AG08395 (cell line): ENCODE measurements around the gene PTPRD.

ENCODE experiments used
- DNase-seq: peaks from one replicate; pipeline ENCODE4 v3.0.0; 2012; ENCODE audit warnings: mixed read lengths, low spot score

Gene PTPRD

DNA sequence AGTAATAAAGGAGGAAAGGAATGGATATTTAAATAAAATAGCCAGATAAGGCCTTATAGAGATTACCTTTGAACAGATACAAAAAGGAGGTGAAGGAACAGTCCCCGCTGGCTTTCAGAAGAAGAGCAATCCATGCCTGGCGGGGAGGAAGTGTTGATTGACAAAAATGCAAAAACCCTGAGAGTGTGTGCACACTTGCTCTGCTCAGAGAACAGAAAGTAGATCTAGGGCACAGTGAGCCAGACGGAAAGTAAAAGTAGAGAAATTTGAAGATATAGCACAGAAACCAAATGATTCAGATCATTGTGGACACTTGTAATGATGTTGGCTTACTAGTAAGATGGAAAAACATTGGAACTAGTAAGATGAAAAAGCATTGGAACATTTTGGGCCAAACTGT is 720.6 kb downstream of the PTPRD start:
- no peak for DNase-seq

DNA sequence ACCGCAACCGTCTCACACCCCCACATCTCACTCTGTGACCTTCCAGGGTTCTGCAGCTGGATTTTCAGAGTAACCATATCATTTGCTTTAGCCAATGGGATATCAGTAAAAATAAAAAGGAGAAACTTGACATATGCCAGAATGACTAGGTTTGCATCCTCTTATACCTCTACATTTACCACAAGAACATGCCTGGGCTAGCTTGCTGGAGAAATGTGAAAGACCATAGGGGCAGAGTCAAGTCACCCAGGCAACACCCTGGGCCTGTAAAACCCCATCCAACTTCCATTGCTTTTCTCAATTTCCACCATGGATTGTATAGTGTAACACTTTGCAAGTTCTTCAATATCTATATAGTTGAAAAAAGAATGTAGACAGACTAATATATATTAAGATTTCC is 731.1 kb downstream of the PTPRD start:
- DNase-seq: no peak

DNA sequence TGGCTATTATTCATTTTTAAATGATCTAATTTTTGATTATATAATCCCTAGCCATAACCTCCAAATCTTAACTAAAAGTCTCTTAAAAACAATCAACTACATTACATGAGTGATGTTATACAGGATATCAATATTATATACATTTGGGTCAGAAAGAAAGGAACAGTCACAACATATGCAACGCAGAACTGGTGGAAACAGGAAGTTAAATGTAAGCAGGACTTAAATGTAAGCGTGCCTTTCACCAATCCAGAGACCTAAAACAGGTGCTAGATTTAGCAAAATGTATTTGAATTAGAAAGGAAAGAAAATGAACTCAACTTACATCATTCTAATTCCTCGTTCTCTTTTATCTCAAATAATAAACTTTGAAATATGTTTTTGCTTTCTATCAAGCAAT is 738.5 kb downstream of the PTPRD start:
- no peak for DNase-seq

DNA sequence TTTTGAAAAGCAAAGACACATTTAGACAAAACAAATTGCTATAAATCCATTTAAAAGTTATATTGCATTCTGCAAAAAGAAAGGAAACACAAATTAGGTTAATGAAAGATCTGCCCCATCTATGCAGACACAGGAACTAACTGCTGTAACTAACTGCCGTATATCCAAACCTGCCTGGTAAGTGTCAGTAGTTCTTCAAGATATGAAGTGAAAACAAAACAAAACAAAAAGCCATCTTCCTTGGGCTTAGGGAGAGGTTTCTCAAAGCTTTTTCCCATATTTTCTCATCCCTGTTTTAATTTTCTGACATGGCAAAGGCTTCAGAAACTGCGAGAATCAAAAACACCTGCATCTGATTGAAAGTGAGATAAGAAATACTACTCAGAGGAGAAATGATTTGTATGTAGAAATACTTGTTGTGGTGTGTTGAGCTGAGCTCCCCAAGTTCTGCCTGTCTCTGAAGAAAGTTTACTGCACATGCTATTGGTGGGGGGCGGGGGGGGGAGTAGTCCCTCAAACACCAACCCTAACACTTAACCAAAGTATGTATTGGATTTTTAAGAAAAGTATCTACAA is 750.5 kb downstream of the PTPRD start:
- DNase-seq: no peak

DNA sequence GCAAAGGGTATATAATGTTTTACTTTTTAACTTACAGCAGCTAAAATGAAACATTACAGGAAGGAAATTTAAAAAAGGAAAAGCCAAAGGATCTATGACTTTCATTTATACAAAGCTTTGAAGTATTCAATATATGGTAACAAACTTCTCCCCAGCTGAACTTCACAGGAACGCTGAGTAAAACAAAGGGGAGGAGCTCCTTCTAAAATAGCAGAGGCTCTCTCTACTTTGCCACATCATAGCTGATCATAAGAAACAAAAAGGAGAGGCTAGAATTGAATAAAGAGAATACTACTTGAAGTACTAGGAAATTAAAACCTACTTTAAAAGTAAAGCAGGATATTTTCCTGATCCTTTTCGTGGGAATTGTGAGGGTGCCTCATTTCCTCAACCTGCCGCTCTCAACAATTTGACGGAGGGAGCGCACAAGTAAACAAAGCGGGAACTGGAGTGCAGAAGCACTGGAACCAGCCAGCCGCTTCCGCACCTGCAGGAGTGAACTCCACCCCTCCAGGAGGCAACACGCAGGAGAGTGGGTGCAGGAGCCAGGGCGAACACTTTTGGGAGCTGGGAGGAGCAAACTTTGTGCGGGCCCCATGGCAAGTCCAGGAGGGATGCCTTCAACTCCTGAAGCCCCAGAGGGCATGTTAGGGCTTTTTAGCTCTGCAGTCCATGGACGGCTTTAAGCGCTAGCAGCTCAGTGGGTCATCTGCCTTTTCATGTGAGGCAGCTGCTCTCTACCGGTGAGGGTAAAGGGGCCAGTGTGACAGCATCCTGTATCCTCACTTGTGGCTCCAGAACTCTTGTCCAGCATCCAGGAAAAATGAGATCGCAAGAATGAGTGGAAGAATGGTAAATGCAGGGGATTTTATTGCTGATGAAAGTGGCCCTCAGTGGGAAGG is 757.4 kb downstream of the PTPRD start:
- no peak for DNase-seq

DNA sequence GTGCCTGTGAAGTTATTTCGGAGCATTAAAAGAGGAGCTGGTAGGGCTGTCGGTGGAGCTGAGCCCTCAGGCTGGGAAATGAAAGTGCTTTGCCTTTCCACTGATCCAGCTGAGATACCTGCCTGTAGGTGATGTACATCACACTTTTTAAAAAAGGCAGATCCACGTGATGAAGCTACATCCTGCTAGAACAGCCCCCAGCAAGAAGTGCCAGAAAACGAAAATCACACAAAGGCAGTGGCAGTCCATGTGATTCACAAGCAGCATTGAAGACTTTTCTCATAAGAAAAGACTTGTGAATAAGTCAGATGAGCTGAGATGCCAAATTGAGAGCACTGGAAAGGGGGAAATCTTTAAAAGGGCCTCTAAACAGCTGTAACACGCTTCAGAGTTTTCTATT is 765.1 kb downstream of the PTPRD start:
- no peak for DNase-seq

DNA sequence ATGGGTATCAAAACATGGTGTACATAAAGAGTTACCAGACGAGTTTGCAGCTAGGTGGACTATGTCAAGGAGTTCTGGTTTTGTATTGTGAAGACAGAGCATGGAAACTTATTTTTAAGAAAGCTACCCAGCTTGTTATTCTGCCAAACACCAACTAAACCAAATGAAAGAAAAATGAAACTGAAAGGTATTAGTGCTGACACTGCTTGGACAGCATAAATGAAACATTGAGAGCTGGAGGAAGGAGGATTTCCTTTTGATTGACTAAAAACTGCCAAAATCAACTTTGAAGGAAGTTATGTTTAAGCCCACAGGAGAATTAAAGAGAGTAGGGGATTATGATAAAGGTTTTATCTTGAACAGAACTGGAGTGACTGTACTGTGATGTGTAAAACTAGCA is 766.2 kb downstream of the PTPRD start:
- DNase-seq: no peak

DNA sequence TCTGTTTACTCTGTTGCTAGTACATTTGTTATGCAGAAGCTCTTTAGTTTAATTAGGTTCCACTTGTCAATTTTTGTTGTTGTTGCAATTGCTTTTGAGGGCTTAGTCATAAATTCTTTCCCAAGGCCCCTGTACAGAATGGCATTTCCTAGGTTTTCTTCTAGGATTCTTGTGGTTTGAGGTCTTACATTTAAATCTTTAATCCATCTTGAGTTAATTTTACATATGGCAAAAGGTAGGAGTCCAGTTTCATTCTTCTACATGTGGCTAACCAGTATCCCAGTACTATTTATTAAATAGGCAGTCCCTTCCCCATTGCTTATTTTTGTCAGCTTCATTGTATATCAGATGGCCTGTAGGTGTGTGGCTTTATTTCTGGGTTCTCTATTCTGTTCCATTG is 792.4 kb downstream of the PTPRD start:
- no peak for DNase-seq

DNA sequence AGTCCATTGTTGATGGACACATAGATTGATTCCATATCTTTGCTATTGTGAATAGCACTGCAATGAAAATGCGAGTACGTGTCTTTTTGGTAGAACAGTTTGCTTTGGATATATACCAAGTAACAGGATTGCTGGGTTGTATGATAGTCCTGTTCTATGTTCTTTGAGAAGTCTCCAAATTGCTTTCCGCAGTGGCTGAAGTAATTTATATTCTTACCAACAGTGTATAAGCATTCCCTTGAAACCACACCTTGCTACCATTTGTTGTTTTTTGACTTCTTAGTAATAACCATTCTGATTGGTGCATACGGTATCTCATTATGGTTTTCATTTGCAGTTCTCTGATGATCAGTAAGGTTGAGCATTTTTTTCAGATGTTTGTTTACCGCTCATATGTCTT is 792.9 kb downstream of the PTPRD start:
- DNase-seq: no peak

DNA sequence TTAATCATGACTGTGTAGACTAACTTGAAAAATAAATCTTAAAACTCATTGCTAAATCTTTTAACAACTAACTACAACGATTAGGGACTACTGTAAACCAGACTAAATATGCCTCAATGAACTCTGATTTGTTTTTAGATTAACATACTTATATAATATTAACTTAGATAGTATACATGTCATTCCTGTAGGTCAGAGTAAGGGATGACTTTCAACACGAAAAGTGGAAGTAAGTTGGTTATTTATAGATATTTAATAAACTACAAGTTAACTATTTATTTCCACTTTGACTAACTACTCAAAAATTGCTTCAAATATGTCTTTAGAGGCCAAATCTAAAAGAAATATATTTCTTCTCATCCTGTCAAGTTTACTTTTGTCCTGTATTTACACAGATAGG is 795.6 kb downstream of the PTPRD start:
- no peak for DNase-seq

DNA sequence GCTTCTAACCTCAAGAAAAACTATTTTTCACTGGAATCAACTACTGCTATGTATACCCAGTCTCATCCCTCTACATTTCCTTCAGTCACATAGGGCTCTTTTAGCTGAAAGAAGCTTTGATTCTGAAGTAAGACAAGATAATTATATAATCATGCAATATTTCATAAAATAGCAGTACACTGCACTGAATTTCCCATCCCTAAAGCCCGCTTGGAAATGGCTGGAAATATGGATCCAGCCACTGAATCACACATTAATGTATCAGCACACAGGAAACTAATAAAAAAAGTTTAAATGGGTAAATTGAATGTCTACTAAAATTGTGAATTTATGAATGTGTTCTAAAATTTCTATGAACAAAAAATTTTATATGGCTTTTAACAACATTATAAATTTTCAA is 808.7 kb downstream of the PTPRD start:
- no peak for DNase-seq

DNA sequence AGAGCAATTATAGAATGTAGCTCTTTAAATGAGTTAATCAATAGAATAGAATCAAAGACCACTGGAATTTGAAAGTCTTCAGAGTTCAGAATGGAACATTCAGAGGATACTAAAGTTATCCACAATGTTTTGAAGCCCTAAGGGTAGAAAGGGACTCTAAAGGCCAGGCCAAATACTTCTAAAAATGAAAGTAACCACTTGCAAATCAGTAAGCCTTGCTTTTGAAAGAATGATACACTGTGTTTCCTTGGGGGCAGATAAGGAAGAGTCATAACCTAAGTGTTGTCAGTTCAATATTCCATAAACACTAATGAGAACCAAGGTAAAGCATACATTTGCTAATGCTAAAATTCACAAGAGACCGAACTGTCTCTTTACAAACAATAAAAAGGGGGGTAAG is 813.5 kb downstream of the PTPRD start:
- no peak for DNase-seq

DNA sequence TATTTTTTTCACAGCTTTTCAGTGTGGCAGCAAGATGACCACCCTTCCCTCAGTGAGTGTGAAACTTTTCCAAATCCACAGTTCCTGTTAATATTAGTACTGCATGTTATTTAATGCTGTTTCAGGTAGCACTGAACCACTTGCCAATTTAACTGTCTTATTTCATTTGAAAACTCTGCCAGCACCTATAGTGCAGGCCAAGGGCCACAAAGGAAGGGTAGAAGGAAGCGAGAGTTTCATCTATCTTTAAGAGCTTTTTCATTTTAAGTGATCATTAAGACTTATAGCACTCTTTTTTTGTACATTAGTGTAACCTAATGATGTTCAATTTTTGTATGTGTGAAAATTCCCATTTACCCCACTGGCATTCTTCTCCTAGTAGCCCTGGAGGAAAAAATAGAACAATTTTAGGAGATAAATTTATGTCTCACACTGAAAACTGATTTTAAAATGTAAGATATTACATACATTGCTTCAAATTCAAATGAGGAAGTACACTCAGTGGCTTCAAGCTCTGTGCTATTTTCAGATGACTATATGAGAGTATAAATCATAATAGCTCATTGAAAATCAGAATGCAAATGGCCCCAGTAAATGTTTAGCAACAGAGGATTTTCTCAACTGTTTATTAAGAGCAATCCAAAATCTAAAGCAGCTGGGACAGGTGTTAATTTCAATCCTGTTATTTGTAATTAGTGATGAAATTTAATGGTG is 820.5 kb downstream of the PTPRD start:
- no peak for DNase-seq

DNA sequence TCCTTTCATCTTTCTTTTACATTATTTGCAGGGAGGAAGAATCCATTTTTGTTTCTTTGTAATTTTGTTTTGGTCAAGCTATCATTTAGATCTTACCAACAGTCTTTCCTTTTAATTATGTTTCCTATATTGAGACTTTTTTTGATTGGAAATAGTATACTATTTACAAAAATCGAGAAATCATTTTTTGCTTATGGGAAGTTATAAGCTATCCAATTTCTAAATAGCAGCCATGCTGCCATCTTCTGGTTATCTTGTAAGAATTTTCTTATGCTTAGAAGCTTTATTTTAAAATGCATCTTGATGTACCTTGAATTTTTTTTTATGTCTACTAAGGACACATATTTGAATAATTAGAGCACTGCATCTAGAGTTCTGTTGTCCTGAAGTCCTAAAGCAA is 821.2 kb downstream of the PTPRD start:
- no peak for DNase-seq

DNA sequence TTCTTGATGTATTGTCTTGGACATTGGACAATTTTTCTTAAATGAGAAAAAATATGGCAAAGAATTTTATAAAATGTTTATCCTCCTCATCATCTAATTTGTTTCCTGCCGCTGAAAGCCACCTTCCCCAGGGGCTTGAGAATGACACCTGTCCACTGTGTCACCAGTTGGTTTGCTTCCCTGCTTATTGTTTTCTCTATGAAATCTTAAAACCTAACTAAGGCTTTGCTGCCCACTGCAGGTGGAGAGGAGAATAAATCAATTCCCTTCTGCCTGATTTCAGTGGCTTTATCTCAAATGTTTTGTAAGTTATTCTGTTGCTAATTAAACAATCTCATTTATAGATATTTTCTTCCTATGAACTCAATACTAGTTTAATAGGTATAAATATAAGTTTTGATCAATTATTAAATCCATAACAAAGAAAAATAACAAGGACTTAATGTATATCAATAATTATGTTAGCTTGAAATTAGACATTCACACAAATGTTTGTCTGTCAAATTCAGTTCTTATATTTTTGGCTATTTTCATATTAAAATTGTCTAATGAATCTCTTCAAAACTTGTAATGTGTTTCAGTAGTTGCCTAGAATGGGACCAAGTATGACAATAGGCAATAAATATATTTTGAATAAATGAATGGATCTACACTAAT is 822.5 kb downstream of the PTPRD start:
- no peak for DNase-seq

DNA sequence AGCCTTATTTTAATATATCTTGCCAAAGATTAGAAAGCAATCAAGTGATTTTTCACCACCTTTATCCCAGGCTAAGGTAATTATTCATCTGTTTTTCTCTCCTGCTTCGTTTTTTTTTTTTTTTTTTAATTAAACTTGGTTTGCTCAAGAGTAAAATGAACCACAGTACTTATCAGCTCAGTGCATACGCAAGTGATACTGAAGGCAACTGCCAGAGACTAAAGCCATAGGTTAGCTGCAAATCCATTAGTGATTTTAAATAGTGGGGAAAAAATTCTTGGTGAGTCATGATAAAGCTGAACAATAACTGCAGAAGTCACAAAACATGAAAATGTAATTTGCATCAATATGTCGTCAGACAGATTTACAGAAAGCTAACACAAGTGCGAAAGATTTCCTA is 829.1 kb downstream of the PTPRD start:
- no peak for DNase-seq

DNA sequence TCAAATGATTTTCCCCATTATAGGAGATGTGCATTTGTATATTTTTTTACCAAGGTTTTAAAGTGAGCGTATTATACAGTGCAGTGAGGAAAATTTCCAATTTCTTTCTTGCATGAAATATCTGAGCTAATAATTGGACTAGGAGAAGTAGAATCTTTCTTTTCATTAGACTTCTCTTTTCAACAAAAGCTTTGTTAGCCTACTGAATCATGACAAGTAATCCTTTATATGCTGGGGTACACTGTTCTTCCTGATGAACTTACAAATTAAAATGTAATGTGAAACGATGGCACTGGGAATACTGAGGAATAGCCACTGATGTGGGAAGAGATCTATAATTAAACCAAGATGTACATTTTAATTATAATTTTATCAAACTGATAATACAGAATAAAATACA is 829.6 kb downstream of the PTPRD start:
- DNase-seq: no peak

DNA sequence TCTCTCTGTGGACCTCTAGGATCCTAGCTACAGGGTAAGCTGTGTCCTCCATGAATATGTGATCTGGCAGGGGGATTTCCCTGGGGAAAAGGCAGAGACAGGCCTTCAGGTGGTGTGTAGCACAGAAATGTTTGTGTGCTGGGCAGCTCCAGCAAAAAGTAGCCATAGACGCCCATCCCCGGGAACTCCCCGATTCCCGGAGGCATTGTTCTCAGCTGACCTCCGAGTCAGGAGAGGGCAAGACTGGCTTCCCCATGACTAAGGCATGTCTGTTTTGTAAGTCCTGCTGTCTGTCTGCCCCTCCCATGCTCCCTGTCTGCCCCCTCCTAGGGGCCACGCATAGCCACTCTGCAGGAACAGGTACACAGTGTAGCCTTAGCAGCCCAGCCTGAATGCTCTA is 834.5 kb downstream of the PTPRD start:
- no peak for DNase-seq

DNA sequence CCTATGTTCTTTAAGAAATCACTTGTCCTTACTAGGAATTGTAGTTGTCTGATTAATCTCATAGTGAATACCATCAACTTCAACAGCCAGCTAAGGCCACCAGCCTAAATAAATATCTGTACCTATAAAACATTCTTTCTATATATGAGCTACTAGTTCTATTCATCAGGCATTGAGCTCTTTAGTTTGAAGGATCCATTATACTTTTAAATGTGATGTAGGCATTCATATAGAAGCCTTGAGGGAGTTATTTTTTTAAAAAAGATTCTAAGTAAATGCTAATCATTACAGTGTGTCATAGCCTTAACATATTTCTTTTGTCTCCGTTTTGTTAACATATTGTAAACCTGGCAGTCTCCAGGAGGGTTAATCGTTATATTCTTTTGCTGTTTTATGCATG is 838.3 kb downstream of the PTPRD start:
- no peak for DNase-seq

DNA sequence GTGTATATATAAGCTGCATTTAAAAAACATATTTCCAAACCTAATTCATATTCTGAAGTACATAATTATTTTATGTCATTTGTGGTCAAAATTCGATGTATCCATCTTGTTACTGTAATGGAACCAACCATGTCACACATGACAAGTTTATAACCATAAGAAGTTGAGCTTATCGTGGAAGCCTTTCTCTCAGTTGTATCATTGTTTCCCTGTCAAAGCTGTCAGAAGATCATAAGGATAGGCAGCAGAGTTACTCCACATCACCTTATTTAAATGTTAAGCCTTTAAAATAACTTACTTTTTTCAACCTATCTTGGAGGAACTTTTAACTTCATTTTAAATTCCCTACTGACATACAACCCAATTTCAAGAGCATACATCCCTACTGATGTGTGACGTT is 841.5 kb downstream of the PTPRD start:
- no peak for DNase-seq

DNA sequence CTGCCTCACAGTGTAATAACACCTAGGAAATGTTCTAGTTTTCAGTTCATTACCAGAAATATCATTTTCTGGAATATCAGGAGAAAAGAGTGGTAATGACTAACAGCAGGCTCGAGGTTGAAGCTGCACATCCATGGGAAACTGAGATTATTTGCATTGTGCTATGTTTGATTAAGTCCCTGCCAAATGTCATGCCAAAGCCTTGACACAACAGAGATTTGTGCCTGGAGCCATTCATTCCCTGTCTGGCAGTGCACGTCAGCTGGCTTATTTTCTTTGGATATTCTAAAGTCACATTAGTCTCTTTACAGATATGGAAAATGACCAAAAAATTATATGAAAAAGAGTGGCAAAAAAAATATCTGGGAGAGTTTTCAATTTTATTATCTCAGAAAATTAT is 848.0 kb downstream of the PTPRD start:
- DNase-seq: no peak

DNA sequence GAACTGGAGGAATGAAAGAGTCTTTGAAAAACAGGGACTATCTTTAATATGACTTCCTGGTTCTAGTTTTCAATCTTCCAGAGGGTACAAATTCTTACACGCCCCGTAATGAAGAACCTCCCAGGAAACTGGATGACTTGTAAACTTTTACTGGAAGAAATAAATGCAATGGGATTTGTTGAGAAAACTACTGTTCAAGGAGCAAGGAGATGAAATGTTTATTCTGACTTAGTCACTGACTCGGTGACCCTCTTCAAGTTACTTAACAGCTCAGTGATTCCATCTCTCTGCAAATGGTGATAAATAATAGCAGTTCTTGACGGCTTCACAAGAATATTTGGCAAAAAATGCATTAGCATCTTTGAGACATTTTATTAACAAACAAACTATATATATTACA is 858.6 kb downstream of the PTPRD start:
- DNase-seq: no peak

DNA sequence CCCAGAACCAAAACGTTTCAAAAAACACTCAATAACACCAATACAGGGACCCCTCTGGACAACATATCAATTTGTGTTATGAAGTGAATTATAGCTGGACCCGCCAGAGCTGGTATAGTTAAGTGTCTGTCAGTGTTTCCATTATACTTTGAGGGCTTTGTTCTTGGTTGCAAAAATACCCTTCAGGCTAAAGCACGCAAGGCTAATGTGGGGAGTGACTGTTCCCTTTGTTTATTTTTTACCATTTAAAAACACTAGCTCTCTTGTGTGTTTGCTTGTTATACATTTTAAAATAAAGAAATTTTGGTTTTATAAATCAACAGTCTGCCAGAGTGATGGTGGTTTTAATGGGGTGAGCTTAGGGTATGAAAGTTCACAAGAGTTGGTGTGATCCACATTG is 859.5 kb downstream of the PTPRD start:
- DNase-seq: no peak
